HCT116 (cell line): ENCODE measurements around the gene HIGD1A.
A peak's percentile ranks its signal among the peaks of the same experiment; 100 is the strongest.

Source experiments
- CEBPB ChIP-seq: IDR thresholded peaks from 2 replicates; pipeline ENCODE4 v1.6.1; 2012; ENCODE audit warnings: low read depth
- EGR1 ChIP-seq: IDR thresholded peaks from 2 replicates; pipeline ENCODE4 v1.6.1; 2012; ENCODE audit warnings: low read depth
- EZH2 ChIP-seq: fragments of 200-600 bp; sonication (generic); IDR thresholded peaks from 2 replicates; pipeline ENCODE4 v1.6.1; 2017; ENCODE audit warnings: antibody characterized with exemption, mixed run types
- EZH2phosphoT487 ChIP-seq: fragments of 200-600 bp; IDR thresholded peaks from 2 replicates; pipeline ENCODE4 v1.6.1; 2018; ENCODE audit warnings: antibody characterized with exemption, borderline replicate concordance
- POLR2A ChIP-seq: IDR thresholded peaks from 2 replicates; pipeline ENCODE4 v1.7.0; 2011; ENCODE audit warnings: borderline replicate concordance; ENCODE audit not compliant: insufficient read depth, insufficient read length; ENCODE audit errors: extremely low read depth
- POLR2AphosphoS5 ChIP-seq: IDR thresholded peaks from 2 replicates; pipeline ENCODE4 v1.6.1; 2011; ENCODE audit warnings: mild to moderate bottlenecking, low read depth, low read length, moderate library complexity
- SRF ChIP-seq: IDR thresholded peaks from 2 replicates; pipeline ENCODE4 v1.6.1; 2012; ENCODE audit warnings: low read depth
- YY1 ChIP-seq: IDR thresholded peaks from 2 replicates; pipeline ENCODE4 v1.6.1; 2011; ENCODE audit warnings: low read length, low read depth, moderate library complexity, mild to moderate bottlenecking; ENCODE audit not compliant: insufficient replicate concordance; ENCODE audit errors: extremely low read depth
- ZNF274 ChIP-seq: fragments of 200-500 bp; sonication (Bioruptor generic); IDR thresholded peaks from 2 replicates; pipeline ENCODE4 v1.6.1; 2014; ENCODE audit warnings: mild to moderate bottlenecking, low read depth, low read length, inconsistent platforms
- TF ChIP-seq, protein P1 (sequence below), 3 experiments: fragments of 200-600 bp in 1 of 3; sonication (generic) in 1 of 3; IDR thresholded peaks in 2 of 3; conservative IDR thresholded peaks in 1 of 3; 2 replicates each; pipeline ENCODE4 v1.5.1; 2012 to 2017; ENCODE audit warnings: low read depth in 2 of 3, low read length in 2 of 3, antibody characterized with exemption in 1 of 3, borderline replicate concordance in 1 of 3, control low read depth in 1 of 3, mild to moderate bottlenecking in 1 of 3, mixed read lengths in 1 of 3, mixed run types in 1 of 3, moderate library complexity in 1 of 3; ENCODE audit not compliant: insufficient read depth in 1 of 3
- TF ChIP-seq, protein P2 (sequence below): IDR thresholded peaks from 2 replicates; pipeline ENCODE4 v1.6.1; 2012
- TF ChIP-seq, protein P3 (sequence below): IDR thresholded peaks from 2 replicates; pipeline ENCODE4 v1.6.1; 2012
- TF ChIP-seq, protein P4 (sequence below): IDR thresholded peaks from 2 replicates; pipeline ENCODE4 v1.6.1; 2012; ENCODE audit warnings: low read depth

DNA sequence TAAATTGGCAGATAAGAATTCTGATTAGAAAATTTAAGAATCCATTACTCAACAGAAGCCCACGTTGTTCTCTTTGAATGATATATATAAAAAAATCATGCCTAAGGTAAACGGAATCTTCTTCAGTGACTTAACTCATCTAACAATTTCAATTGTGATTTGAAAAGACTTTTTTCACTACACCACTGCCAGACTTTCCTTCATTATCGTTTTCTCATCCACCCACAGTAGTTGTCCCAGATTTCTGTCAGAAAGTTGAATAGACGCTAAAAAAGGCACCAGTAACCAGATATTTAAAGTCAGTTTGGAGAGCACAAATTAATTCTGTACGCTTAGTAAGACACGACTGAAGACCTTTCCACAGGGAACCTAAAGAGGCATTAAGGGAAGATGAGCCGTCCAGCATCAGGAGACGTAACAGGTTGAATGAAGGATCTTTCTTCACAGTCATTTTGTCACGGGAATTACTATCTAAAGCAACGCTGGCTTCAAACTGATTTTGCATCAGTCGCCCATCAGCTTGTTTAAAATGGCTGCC lies 1.3 kb downstream of the HIGD1A start:
- TF ChIP-seq EZH2phosphoT487: no peak
- TF ChIP-seq, protein P1, sequence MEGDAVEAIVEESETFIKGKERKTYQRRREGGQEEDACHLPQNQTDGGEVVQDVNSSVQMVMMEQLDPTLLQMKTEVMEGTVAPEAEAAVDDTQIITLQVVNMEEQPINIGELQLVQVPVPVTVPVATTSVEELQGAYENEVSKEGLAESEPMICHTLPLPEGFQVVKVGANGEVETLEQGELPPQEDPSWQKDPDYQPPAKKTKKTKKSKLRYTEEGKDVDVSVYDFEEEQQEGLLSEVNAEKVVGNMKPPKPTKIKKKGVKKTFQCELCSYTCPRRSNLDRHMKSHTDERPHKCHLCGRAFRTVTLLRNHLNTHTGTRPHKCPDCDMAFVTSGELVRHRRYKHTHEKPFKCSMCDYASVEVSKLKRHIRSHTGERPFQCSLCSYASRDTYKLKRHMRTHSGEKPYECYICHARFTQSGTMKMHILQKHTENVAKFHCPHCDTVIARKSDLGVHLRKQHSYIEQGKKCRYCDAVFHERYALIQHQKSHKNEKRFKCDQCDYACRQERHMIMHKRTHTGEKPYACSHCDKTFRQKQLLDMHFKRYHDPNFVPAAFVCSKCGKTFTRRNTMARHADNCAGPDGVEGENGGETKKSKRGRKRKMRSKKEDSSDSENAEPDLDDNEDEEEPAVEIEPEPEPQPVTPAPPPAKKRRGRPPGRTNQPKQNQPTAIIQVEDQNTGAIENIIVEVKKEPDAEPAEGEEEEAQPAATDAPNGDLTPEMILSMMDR (IDR thresholded peaks at IDR 0.05 in 2 of 3, conservative IDR thresholded peaks at IDR 0.05 in 1 of 3; ENCODE audit: borderline replicate concordance in 1 of 3, insufficient read depth in 1 of 3, low read depth in 2 of 3, low read length in 2 of 3): no peak
- TF ChIP-seq, protein P2, sequence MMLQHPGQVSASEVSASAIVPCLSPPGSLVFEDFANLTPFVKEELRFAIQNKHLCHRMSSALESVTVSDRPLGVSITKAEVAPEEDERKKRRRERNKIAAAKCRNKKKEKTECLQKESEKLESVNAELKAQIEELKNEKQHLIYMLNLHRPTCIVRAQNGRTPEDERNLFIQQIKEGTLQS: no peak
- TF ChIP-seq POLR2AphosphoS5: no peak
- no peak for TF ChIP-seq EZH2
- TF ChIP-seq, protein P3, sequence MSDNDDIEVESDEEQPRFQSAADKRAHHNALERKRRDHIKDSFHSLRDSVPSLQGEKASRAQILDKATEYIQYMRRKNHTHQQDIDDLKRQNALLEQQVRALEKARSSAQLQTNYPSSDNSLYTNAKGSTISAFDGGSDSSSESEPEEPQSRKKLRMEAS: peak; percentile 8; the same call in 1 of the 2 replicates
- no peak for TF ChIP-seq POLR2A
- TF ChIP-seq, protein P4, sequence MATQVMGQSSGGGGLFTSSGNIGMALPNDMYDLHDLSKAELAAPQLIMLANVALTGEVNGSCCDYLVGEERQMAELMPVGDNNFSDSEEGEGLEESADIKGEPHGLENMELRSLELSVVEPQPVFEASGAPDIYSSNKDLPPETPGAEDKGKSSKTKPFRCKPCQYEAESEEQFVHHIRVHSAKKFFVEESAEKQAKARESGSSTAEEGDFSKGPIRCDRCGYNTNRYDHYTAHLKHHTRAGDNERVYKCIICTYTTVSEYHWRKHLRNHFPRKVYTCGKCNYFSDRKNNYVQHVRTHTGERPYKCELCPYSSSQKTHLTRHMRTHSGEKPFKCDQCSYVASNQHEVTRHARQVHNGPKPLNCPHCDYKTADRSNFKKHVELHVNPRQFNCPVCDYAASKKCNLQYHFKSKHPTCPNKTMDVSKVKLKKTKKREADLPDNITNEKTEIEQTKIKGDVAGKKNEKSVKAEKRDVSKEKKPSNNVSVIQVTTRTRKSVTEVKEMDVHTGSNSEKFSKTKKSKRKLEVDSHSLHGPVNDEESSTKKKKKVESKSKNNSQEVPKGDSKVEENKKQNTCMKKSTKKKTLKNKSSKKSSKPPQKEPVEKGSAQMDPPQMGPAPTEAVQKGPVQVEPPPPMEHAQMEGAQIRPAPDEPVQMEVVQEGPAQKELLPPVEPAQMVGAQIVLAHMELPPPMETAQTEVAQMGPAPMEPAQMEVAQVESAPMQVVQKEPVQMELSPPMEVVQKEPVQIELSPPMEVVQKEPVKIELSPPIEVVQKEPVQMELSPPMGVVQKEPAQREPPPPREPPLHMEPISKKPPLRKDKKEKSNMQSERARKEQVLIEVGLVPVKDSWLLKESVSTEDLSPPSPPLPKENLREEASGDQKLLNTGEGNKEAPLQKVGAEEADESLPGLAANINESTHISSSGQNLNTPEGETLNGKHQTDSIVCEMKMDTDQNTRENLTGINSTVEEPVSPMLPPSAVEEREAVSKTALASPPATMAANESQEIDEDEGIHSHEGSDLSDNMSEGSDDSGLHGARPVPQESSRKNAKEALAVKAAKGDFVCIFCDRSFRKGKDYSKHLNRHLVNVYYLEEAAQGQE: no peak
- TF ChIP-seq YY1: no peak
- TF ChIP-seq CEBPB: no peak
- TF ChIP-seq EGR1: no peak
- no peak for TF ChIP-seq SRF
- TF ChIP-seq ZNF274: no peak
